ENCODE measurements around the gene RNF207.
A peak's percentile ranks its signal among the peaks of the same experiment; 100 is the strongest.

The RNF207 gene

DNA sequence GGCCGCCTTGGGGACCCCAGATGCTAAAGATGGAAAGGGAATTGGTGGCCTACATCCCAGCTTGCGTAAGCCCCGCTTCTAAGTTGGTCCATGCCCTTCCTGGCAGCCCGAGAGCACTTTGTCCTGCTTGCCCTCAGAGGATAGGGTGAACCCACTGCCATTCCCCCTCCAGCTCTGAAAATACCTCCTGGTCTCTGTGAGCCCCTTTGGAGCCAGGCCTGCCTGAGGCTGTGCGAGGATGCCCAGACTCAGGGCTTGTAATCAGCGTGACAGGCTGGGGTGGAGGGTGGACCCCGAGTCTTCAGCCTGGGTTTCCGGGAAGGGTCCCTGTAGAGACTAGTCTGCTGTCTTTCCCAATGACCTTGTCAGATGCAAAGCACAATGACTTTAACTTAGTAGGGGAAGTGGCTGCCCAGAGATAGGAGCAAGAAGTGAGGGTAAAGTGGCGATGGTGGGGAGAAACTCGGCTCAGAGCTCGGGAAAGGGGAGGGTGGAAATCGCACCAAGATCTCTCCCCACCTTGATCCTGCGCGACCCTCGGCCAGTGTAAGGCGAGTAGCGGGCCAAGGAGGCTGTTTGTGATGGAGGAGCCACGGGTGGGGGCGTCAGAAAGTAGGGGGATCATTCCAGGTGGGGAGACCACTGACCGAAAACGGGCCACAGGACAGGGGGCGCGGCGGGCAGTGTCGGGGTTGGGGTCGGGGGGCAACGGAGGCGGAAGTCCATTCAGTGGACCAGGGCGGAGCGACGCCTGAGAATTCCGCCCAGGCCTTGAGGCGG, 35.4 kb downstream of the RNF207 start:
- H3K4me1 ChIP-seq (ENCODE audit: low read length): no peaks in the 10 kb centered on the region; the same call in 1 of the 2 replicates
- H3K4me2 ChIP-seq (ENCODE audit: low read depth, low read length): no peak overlapping the region
- H3K4me3 ChIP-seq (ENCODE audit: low read length): no peak overlapping the region

DNA sequence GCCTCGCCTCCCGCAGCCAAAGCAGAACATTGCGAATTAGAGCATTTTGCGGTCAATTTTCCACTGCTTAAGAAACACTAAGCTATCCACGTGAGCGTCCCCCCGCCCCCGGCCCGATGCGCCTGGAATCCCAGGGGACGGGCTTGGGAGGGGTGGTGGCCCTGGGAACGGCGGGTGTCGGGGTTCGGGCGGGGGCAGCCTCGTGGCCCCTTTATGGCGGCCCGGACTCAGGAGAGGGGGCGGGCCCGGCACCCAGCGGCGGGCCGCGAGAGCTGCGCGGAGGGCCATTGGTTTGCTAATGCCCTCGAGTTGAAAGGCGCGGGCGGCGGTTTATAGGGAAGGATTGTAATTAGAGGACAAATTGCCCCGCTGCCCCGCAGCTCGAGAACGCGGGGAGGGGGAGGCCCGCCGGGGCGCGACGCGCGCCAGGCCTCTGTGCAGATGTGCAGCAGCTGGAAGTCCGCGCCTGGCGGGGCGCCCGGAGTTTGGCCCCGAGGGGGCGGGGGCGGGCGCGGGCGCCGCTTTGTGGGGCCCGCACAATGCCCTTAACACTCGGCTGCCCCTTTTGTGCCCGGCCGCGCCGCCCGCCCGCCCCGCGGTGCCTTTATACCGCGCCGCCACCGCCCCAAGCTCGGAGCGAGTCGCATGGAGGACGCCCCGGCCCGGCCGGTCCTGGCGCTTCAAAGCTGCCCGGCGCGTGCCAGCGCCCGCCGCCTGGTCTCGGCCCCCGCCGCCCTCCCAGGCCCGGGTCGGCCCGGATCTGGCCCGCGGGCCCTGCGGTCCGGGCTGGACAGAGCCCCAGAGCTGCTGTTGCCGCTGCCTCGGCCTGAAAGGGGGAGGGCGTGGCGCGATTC, 36.2 kb downstream of the RNF207 start:
- Histone ChIP-seq H3K36me3 (replicated peaks; ENCODE audit: insufficient read depth, low read length) (no peaks in the 10 kb centered on the region), H3K4me3 (ENCODE audit: low read length) (no peak overlapping the region), H3K27ac (ENCODE audit: low read length) (no peak overlapping the region), H3K9ac (ENCODE audit: low read length) (no peak overlapping the region), H3K27me3 (replicated peaks; ENCODE audit: insufficient read depth, low read length) (peaks cover 77% of the 10 kb centered on the region), H3K9me2 (replicated peaks; ENCODE audit: insufficient read depth, low read length) (no peaks in the 10 kb centered on the region), H3K79me2 (ENCODE audit: low read length) (no peaks in the 10 kb centered on the region), H3K4me2 (ENCODE audit: low read depth, low read length) (no peak overlapping the region), H3K4me1 (ENCODE audit: low read length) (no peaks in the 10 kb centered on the region; the same call in 1 of the 2 replicates), H3K9me3 (replicated peaks; ENCODE audit: insufficient read depth, low read length) (no peaks in the 10 kb centered on the region), H2AFZ (ENCODE audit: low read length) (no peak overlapping the region), H4K20me1 (ENCODE audit: insufficient read depth, low read length) (no peaks in the 10 kb centered on the region), H3F3A (ENCODE audit: insufficient read depth, low read length) (no peaks in the 10 kb centered on the region)
- TF ChIP-seq, protein P1, sequence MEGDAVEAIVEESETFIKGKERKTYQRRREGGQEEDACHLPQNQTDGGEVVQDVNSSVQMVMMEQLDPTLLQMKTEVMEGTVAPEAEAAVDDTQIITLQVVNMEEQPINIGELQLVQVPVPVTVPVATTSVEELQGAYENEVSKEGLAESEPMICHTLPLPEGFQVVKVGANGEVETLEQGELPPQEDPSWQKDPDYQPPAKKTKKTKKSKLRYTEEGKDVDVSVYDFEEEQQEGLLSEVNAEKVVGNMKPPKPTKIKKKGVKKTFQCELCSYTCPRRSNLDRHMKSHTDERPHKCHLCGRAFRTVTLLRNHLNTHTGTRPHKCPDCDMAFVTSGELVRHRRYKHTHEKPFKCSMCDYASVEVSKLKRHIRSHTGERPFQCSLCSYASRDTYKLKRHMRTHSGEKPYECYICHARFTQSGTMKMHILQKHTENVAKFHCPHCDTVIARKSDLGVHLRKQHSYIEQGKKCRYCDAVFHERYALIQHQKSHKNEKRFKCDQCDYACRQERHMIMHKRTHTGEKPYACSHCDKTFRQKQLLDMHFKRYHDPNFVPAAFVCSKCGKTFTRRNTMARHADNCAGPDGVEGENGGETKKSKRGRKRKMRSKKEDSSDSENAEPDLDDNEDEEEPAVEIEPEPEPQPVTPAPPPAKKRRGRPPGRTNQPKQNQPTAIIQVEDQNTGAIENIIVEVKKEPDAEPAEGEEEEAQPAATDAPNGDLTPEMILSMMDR (IDR thresholded peaks at IDR 0.05; ENCODE audit: low read length): no peak
- TF ChIP-seq EZH2phosphoT487 (IDR thresholded peaks at IDR 0.05; ENCODE audit: low read length) (peak; percentile 57; the same call in 1 of the 2 replicates), EZH2 (optimal IDR thresholded peaks at IDR 0.05; ENCODE audit: low read depth, low read length) (peak; percentile 98)
- no peak for DNase-seq

More for the DNA sequence above, 35.4 kb downstream of the RNF207 start:
- no peaks in the 10 kb centered on the region for H4K20me1 ChIP-seq (ENCODE audit: insufficient read depth, low read length)
- H2AFZ ChIP-seq (ENCODE audit: low read length): no peak overlapping the region
- no peaks in the 10 kb centered on the region for H3K9me2 ChIP-seq (replicated peaks; ENCODE audit: insufficient read depth, low read length)
- no peak overlapping the region for H3K27ac ChIP-seq (ENCODE audit: low read length)
- H3K27me3 ChIP-seq (replicated peaks; ENCODE audit: insufficient read depth, low read length): peaks cover 70% of the 10 kb centered on the region
- no peaks in the 10 kb centered on the region for H3K9me3 ChIP-seq (replicated peaks; ENCODE audit: insufficient read depth, low read length)
- no peaks in the 10 kb centered on the region for H3K79me2 ChIP-seq (ENCODE audit: low read length)
- no peaks in the 10 kb centered on the region for H3K36me3 ChIP-seq (replicated peaks; ENCODE audit: insufficient read depth, low read length)
- no peaks in the 10 kb centered on the region for H3F3A ChIP-seq (ENCODE audit: insufficient read depth, low read length)
- no peak for TF ChIP-seq EZH2phosphoT487 (IDR thresholded peaks at IDR 0.05; ENCODE audit: low read length)
- TF ChIP-seq, protein P1 (IDR thresholded peaks at IDR 0.05; ENCODE audit: low read length): no peak
- TF ChIP-seq EZH2 (optimal IDR thresholded peaks at IDR 0.05; ENCODE audit: low read depth, low read length): no peak
- H3K9ac ChIP-seq (ENCODE audit: low read length): no peak overlapping the region
- no peak for DNase-seq

DNA sequence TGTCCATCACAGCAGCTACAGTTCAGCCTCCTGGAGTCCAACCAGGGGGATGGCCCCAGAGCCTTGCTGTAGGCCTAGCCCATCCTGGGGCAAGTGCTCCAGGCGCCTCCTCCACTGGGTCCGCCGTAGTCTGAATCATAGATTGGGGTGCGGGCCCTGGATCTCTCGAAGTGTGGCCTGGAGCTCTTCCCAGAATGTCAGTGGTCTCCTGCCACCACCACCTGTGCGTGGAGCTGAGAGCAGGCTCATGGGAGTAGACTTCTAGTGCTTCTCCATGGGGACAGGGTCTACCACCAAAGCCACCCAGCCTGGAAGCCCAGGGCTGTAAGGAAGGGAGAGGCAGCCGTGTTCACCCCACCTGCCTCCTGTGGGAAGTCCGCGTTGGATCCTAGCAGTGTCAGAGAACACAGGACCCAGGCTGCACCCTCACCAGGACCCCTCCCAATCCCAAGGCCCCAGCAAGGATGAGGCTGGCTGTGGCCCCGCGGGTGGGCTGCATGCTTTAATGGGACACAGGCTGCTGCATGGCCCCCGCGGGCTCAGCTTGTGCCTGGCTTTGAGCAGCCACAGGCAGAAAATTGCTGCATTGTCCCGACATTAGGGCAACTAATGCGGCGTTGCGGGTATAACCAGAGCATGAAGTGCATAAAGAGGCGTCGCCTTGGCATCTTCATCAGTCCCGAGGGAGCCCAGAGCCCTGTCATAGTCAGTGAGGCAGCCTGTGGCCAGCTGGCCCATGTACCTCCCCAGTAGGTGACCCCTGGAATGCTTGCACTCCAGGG, 37.3 kb downstream of the RNF207 start:
- TF ChIP-seq EZH2phosphoT487 (IDR thresholded peaks at IDR 0.05; ENCODE audit: low read length) (no peak; the same call in 1 of the 2 replicates), EZH2 (optimal IDR thresholded peaks at IDR 0.05; ENCODE audit: low read depth, low read length) (no peak)
- TF ChIP-seq, protein P1 (IDR thresholded peaks at IDR 0.05; ENCODE audit: low read length): no peak
- Histone ChIP-seq H3K27me3 (replicated peaks; ENCODE audit: insufficient read depth, low read length) (peaks cover 88% of the 10 kb centered on the region), H3K4me2 (ENCODE audit: low read depth, low read length) (no peak overlapping the region)

More for the DNA sequence above, 37.3 kb downstream of the RNF207 start:
- no peak for DNase-seq
- Histone ChIP-seq H2AFZ (ENCODE audit: low read length) (no peak overlapping the region), H3K79me2 (ENCODE audit: low read length) (no peaks in the 10 kb centered on the region), H3K9me2 (replicated peaks; ENCODE audit: insufficient read depth, low read length) (no peaks in the 10 kb centered on the region), H3K4me1 (ENCODE audit: low read length) (no peaks in the 10 kb centered on the region; the same call in 1 of the 2 replicates), H3K9ac (ENCODE audit: low read length) (no peak overlapping the region), H3K4me3 (ENCODE audit: low read length) (no peak overlapping the region), H3F3A (ENCODE audit: insufficient read depth, low read length) (no peaks in the 10 kb centered on the region), H3K9me3 (replicated peaks; ENCODE audit: insufficient read depth, low read length) (no peaks in the 10 kb centered on the region), H3K27ac (ENCODE audit: low read length) (no peak overlapping the region), H4K20me1 (ENCODE audit: insufficient read depth, low read length) (no peaks in the 10 kb centered on the region), H3K36me3 (replicated peaks; ENCODE audit: insufficient read depth, low read length) (no peaks in the 10 kb centered on the region)
